Measurements from ENCODE around the gene STMP1. TPM values are rescaled to one million over a fixed set of nuclear protein-coding genes. Genes with fewer than 3 reads are reported as not detected.

The STMP1 gene
- total RNA-seq, 1 experiment from 2014 or later: 77.0 TPM

GRCh38 chr7:135713836-135714470 is 51.6 kb downstream of the STMP1 start:
- intact Hi-C loops (cut with micrococcal nuclease; ENCODE audit: unreplicated experiment): loop anchor here (2.0 to 5.0 kb wide), 3 partner anchors 33 to 58 kb away; partner anchors contain the start of gene FAM180A
- Histone ChIP-seq H3K4me2 (peak overlapping the region; percentile 69), H3K36me3 (ENCODE audit: low read depth) (no peaks in the 10 kb centered on the region), H3F3A (ENCODE audit: insufficient read depth, low read depth) (peaks cover 33% of the 10 kb centered on the region), H3K4me1 (replicated peaks; ENCODE audit: insufficient read depth) (peaks cover 37% of the 10 kb centered on the region), H4K20me1 (ENCODE audit: insufficient read depth) (no peaks in the 10 kb centered on the region), H3K27me3 (ENCODE audit: insufficient read depth, low read depth) (no peaks in the 10 kb centered on the region), H3K9me2 (ENCODE audit: insufficient read depth) (no peaks in the 10 kb centered on the region), H3K79me2 (ENCODE audit: low read depth) (no peaks in the 10 kb centered on the region), H2AFZ (peak overlapping the region; percentile 61), H3K9me3 (ENCODE audit: insufficient read depth, low read depth) (no peaks in the 10 kb centered on the region), H3K4me3 (no peak overlapping the region; the same call in 1 of the 2 replicates), H3K27ac (peak overlapping the region; percentile 65)
- ChIA-PET CTCF (no interaction called here), POLR2A (ENCODE audit: unreplicated experiment) (interaction anchor here (0.6 to 0.7 kb wide), 3 partner anchors 41 to 555 kb away, joined by 3 to 12 read pairs (median 10); no protein-coding TSS in a partner anchor)
- BruUV-seq (replicated peaks): no TSS peak
- DNase-seq: no peak
- no peak for TF ChIP-seq EZH2 (IDR thresholded peaks at IDR 0.05; ENCODE audit: low read depth)
- TF ChIP-seq CTCF (conservative IDR thresholded peaks at IDR 0.05): no peak

GRCh38 chr7:135714534-135715009 is 52.3 kb downstream of the STMP1 start:
- BruUV-seq (replicated peaks): no TSS peak
- peak; percentile 83 to 94 for DNase-seq
- H3K4me1 ChIP-seq (replicated peaks; ENCODE audit: insufficient read depth): peaks cover 37% of the 10 kb centered on the region
- H4K20me1 ChIP-seq (ENCODE audit: insufficient read depth): no peaks in the 10 kb centered on the region
- TF ChIP-seq EZH2 (IDR thresholded peaks at IDR 0.05; ENCODE audit: low read depth) (no peak), CTCF (conservative IDR thresholded peaks at IDR 0.05) (no peak)
- intact Hi-C loops (cut with micrococcal nuclease; ENCODE audit: unreplicated experiment): loop anchor here (2.0 to 5.0 kb wide), 3 partner anchors 33 to 58 kb away; partner anchors contain the start of gene FAM180A
- no peaks in the 10 kb centered on the region for H3K79me2 ChIP-seq (ENCODE audit: low read depth)
- H3K9me3 ChIP-seq (ENCODE audit: insufficient read depth, low read depth): no peaks in the 10 kb centered on the region
- no peaks in the 10 kb centered on the region for H3K27me3 ChIP-seq (ENCODE audit: insufficient read depth, low read depth)
- no peaks in the 10 kb centered on the region for H3K9me2 ChIP-seq (ENCODE audit: insufficient read depth)
- no peaks in the 10 kb centered on the region for H3K36me3 ChIP-seq (ENCODE audit: low read depth)
- no peak overlapping the region; the same call in 1 of the 2 replicates for H3K4me3 ChIP-seq
- ChIA-PET POLR2A (ENCODE audit: unreplicated experiment) (interaction anchor here (0.6 to 0.7 kb wide), 4 partner anchors 41 to 555 kb away, joined by 3 to 12 read pairs (median 8); no protein-coding TSS in a partner anchor), CTCF (no interaction called here)
- H3K4me2 ChIP-seq: peak overlapping the region; percentile 69
- H2AFZ ChIP-seq: peak overlapping the region; percentile 61
- peak overlapping the region; percentile 65 for H3K27ac ChIP-seq
- peaks cover 33% of the 10 kb centered on the region for H3F3A ChIP-seq (ENCODE audit: insufficient read depth, low read depth)

- Histone ChIP-seq H3F3A (ENCODE audit: insufficient read depth, low read depth) (peaks cover 33% of the 10 kb centered on the region), H3K9me2 (ENCODE audit: insufficient read depth) (no peaks in the 10 kb centered on the region), H3K9me3 (ENCODE audit: insufficient read depth, low read depth) (no peaks in the 10 kb centered on the region), H2AFZ (peak overlapping the region; percentile 61; the same call in 1 of the 2 replicates), H3K27ac (0 out of 2 replicates have a peak overlapping the region, but pooled peaks have one; percentile 65), H3K4me1 (replicated peaks; ENCODE audit: insufficient read depth) (peaks cover 37% of the 10 kb centered on the region), H3K4me3 (no peak overlapping the region; the same call in 1 of the 2 replicates), H3K79me2 (ENCODE audit: low read depth) (no peaks in the 10 kb centered on the region), H3K36me3 (ENCODE audit: low read depth) (no peaks in the 10 kb centered on the region), H3K4me2 (peak overlapping the region; percentile 69), H3K27me3 (ENCODE audit: insufficient read depth, low read depth) (no peaks in the 10 kb centered on the region), H4K20me1 (ENCODE audit: insufficient read depth) (no peaks in the 10 kb centered on the region)
- TF ChIP-seq CTCF (conservative IDR thresholded peaks at IDR 0.05) (no peak), EZH2 (IDR thresholded peaks at IDR 0.05; ENCODE audit: low read depth) (no peak)
- no peak for DNase-seq
- ChIA-PET POLR2A (ENCODE audit: unreplicated experiment) (interaction anchor here (0.6 kb wide), 1 partner anchor 51 kb away, joined by 6 read pairs; no protein-coding TSS in a partner anchor), CTCF (no interaction called here)
- intact Hi-C loops (cut with micrococcal nuclease; ENCODE audit: unreplicated experiment): loop anchor here (2.0 kb wide), 1 partner anchor 36 kb away; no protein-coding TSS in a partner anchor
- no TSS peak for BruUV-seq (replicated peaks)
Observed at GRCh38 chr7:135715055-135715522, 52.8 kb downstream of the STMP1 start.

All from PC-9 (cell line).